GM12878 (cell line): Measurements from ENCODE around the gene DGKE. TPM values are rescaled to one million over a fixed set of nuclear protein-coding genes. Genes with fewer than 3 reads are reported as not detected.

Source experiments
- ATAC-seq: fragments of 200-7000 bp; cut with Tn5 transposase; 3 replicates; pipeline ENCODE4 v1.9.1; 2020; ENCODE audit warnings: mild to moderate bottlenecking, moderate library complexity
- BruUV-seq: library from RNA; stranded (reverse); fragments of 400-500 nt; replicated peaks from 2 replicates; lab custom pipeline; 2021; lab: Mats Ljungman, UMichigan
- CTCF ChIA-PET: fragments of 300-600 bp; sonication (Branson Sonifier 250); formaldehyde crosslinking; extraction: SDS; loops from one replicate; lab custom pipeline; 2021; ENCODE audit warnings: inconsistent platforms; lab: Yijun Ruan, JAX
- POLR2A ChIA-PET: fragments of 350-600 bp; formaldehyde crosslinking; extraction: SDS; loops from one replicate; lab custom pipeline; 2021; ENCODE audit warnings: inconsistent platforms; lab: Charles Lee
- RAD21 ChIA-PET: fragments of 300-600 bp; sonication (Branson Sonifier 250); formaldehyde crosslinking; loops from one replicate; lab custom pipeline; 2023; ENCODE audit warnings: antibody characterized with exemption; ENCODE audit not compliant: unreplicated experiment; lab: Charles Lee
- SMC1A ChIA-PET: fragments of 300-600 bp; sonication (Branson Sonifier 250); formaldehyde crosslinking; loops from one replicate; lab custom pipeline; 2023; ENCODE audit not compliant: unreplicated experiment, uncharacterized antibody; lab: Charles Lee
- DNase-seq: peaks from one replicate; pipeline ENCODE4 v3.0.0-alpha.2; 2011; ENCODE audit warnings: low read depth, low spot score
- FAIRE-seq: peaks from 3 replicates; lab custom pipeline; 2011; peaks lifted over from hg19 to GRCh38; lab: Jason Lieb, UNC
- H2AFZ ChIP-seq: 2 replicates; pipeline ENCODE4 v1.6.0; 2011; ENCODE audit warnings: low read depth, low read length, control low read depth; ENCODE audit not compliant: control insufficient read depth
- H3K27ac ChIP-seq: 2 replicates; pipeline ENCODE4 v1.5.1; 2011; ENCODE audit warnings: control low read depth; ENCODE audit not compliant: control insufficient read depth, insufficient read depth
- H3K27me3 ChIP-seq, 2 experiments: replicated peaks in 1 of 2; 2 replicates each; pipeline versions ENCODE4 v1.6.0 to v1.6.1; 2011; ENCODE audit warnings: low read length in 1 of 2; ENCODE audit not compliant: control insufficient read depth in 2 of 2, insufficient read depth in 2 of 2
- H3K36me3 ChIP-seq, 2 experiments: 2 replicates each; pipeline ENCODE4 v1.5.1; 2011; ENCODE audit warnings: low read length in 1 of 2; ENCODE audit not compliant: control insufficient read depth in 2 of 2, insufficient read depth in 2 of 2
- H3K4me1 ChIP-seq: 2 replicates; pipeline ENCODE4 v1.6.1; 2011; ENCODE audit warnings: mild to moderate bottlenecking, low read length, moderate library complexity, mixed read lengths; ENCODE audit not compliant: control insufficient read depth, insufficient read depth
- H3K4me2 ChIP-seq: 2 replicates; pipeline ENCODE4 v1.6.0; 2011; ENCODE audit warnings: control low read depth; ENCODE audit not compliant: control insufficient read depth, insufficient read depth
- H3K4me3 ChIP-seq: fragments of 200-600 bp; sonication (generic); 2 replicates; pipeline ENCODE4 v1.5.1; 2016
- H3K79me2 ChIP-seq: 2 replicates; pipeline ENCODE4 v1.6.0; 2011; ENCODE audit warnings: low read length; ENCODE audit not compliant: control insufficient read depth, insufficient read depth
- H3K9ac ChIP-seq: 2 replicates; pipeline ENCODE4 v1.8.0; 2011; ENCODE audit warnings: low read length, control low read depth, mixed read lengths; ENCODE audit not compliant: control insufficient read depth, insufficient read depth
- H3K9me3 ChIP-seq: replicated peaks from 3 replicates; pipeline ENCODE4 v1.5.1; 2011; ENCODE audit warnings: mild to moderate bottlenecking, low read length; ENCODE audit not compliant: control insufficient read depth, insufficient read depth
- H4K20me1 ChIP-seq: 2 replicates; pipeline ENCODE4 v1.6.0; 2011; ENCODE audit not compliant: control insufficient read depth, insufficient read depth
- ASH2L ChIP-seq: fragments of 300-600, 200-600 bp; sonication (generic); IDR thresholded peaks from 2 replicates; pipeline ENCODE4 v1.6.1; 2017; ENCODE audit warnings: low read depth, mild to moderate bottlenecking, borderline replicate concordance
- BCL11A ChIP-seq: IDR thresholded peaks from 2 replicates; pipeline ENCODE4 v1.6.1; 2011; ENCODE audit warnings: low read depth, low read length
- EED ChIP-seq: sonication (generic); IDR thresholded peaks from 2 replicates; pipeline ENCODE4 v1.6.1; 2016; ENCODE audit warnings: antibody characterized with exemption, low read depth
- EGR1 ChIP-seq, 2 experiments: IDR thresholded peaks; 1 replicate in 1 of 2; 2 replicates in 1 of 2; pipeline ENCODE4 v1.6.1; 2011 to 2012; ENCODE audit warnings: low read depth in 2 of 2, low read length in 2 of 2, borderline replicate concordance in 1 of 2, mild to moderate bottlenecking in 1 of 2, moderate library complexity in 1 of 2
- MTA2 ChIP-seq: fragments of 450-650 bp; IDR thresholded peaks from 2 replicates; pipeline ENCODE4 v1.6.1; 2016; ENCODE audit warnings: low read depth, mild to moderate bottlenecking, moderate library complexity
- NFXL1 ChIP-seq: fragments of 450-650 bp; IDR thresholded peaks from 2 replicates; pipeline ENCODE4 v1.6.1; 2017; ENCODE audit warnings: antibody characterized with exemption, mild to moderate bottlenecking, borderline replicate concordance
- RAD21 ChIP-seq: IDR thresholded peaks from 2 replicates; pipeline ENCODE4 v1.6.1; 2011; ENCODE audit warnings: mild to moderate bottlenecking, low read depth, low read length, moderate library complexity; ENCODE audit not compliant: insufficient read depth
- RBBP5 ChIP-seq: fragments of 200-600 bp; sonication (generic); conservative IDR thresholded peaks from 2 replicates; pipeline ENCODE4 v1.6.1; 2016
- REST ChIP-seq: IDR thresholded peaks from 2 replicates; pipeline ENCODE4 v1.6.1; 2012; ENCODE audit warnings: mild to moderate bottlenecking, low read depth, low read length
- SMC3 ChIP-seq: IDR thresholded peaks from 2 replicates; pipeline ENCODE4 v1.6.1; 2011; ENCODE audit warnings: low read length, improper control_type of control experiment, borderline replicate concordance
- TARDBP ChIP-seq: IDR thresholded peaks from 2 replicates; pipeline ENCODE4 v1.6.1; 2016; ENCODE audit warnings: borderline replicate concordance
- YY1 ChIP-seq: IDR thresholded peaks from 2 replicates; pipeline ENCODE4 v1.6.1; 2011; ENCODE audit warnings: low read depth, mild to moderate bottlenecking, low read length
- ZNF687 ChIP-seq: fragments of 450-650 bp; IDR thresholded peaks from 2 replicates; pipeline ENCODE4 v1.6.1; 2017; ENCODE audit warnings: mild to moderate bottlenecking, moderate library complexity
- WGBS: methylation state at CpG from one replicate; pipeline ENCODE4 v1.1.6; 2016; ENCODE audit warnings: low lambda C conversion rate; ENCODE audit not compliant: insufficient replicate concordance, insufficient coverage; ENCODE audit errors: missing lambda C conversion rate; 5-methylcytosine and 5-hydroxymethylcytosine counted together
- in situ Hi-C: fragments of 300-500 bp; cut with MboI; formaldehyde crosslinking; loops from 9 replicates; pipeline ENCODE4 v1.14.3; 2018; ENCODE audit warnings: mixed read lengths
- intact Hi-C: fragments of 100-400 bp; cut with micrococcal nuclease; formaldehyde crosslinking; loops from one replicate; pipeline ENCODE4 v1.14.2; 2022; ENCODE audit not compliant: unreplicated experiment
- polyA plus RNA-seq, 11 experiments: library from polyadenylated mRNA; depleted of rRNA in 4 of 11; unstranded in 6 of 11; stranded (reverse) in 5 of 11; fragments of >200 nt; fragmentation: Nextera tagmentation in 4 of 11; fragmentation: Illumina TruSeq in 1 of 11; extraction: Ambion mirVana in 4 of 11; extraction: Trizol in 1 of 11; gene quantifications; 1 replicate in 1 of 11; 2 replicates in 10 of 11; pipeline versions ENCODE4 v1.2.1 to v1.2.3, GENCODE V29; 2011 to 2016; ENCODE audit warnings: inconsistent platforms in 2 of 11, missing spikeins in 2 of 11, low read depth in 1 of 11
- total RNA-seq, 4 experiments: library from RNA; depleted of rRNA in 3 of 4; stranded (reverse); fragments of >200 nt in 3 of 4; fragmentation: Illumina TruSeq in 1 of 4; extraction: Trizol in 1 of 4; gene quantifications; 2 replicates each; pipeline versions ENCODE4 v1.2.1 to v1.2.3, GENCODE V29; 2013 to 2021

DGKE gene
- total and polyA plus RNA-seq, 10 of the 15 experiments (the other 5 are each of a cell fraction or from before 2014, with no cell fraction given), result 2.8 to 18.0 (median 11.6) TPM

DNA sequence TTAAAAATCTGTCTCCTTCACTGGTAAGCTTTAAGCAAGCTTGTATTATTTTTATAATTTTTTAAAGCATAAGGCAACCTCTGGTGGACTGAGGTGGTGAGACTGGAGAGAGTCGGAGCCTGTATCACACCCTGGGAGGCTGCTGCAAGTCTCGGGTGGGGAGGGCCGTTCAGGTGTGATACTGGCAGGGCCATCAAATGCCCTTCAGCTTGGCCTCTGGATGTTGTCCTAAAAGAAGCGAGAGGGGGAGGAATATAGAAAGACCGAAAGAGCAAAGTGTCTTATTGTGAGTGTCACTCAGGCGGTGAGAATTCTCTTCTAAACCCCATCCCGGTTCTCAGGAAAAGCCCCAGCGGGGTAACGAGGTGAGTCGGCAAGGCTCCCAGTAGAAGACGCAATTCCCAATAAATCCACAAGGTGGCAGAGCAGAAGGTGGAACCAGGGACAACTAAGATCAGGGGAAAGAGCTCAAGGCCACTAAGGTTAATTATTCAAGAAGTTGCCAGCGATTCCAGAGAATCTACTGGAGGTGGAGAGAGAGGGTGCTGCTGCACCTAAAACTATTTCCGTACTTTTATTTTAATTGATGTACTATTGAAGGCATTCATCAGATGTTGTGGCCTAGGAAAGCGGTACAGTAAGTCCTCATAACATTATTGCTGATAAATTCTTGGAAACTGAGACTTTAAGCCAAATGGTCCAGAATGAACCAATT lies 14.4 kb upstream of the DGKE start:
- in situ Hi-C loops (loop anchor here (5.0 kb wide), 1 partner anchor 118 kb away; no protein-coding TSS in a partner anchor), intact Hi-C loops (loop anchor here (1.0 kb wide), 2 partner anchors 121 to 295 kb away; no protein-coding TSS in a partner anchor)
- WGBS, result 16% methylated on average over 14 of the region's 14 CpGs
- no peaks in the 10 kb centered on the region for H3K9me3 ChIP-seq
- ATAC-seq, result peak; percentile 96
- H3K79me2 ChIP-seq, result no peaks in the 10 kb centered on the region
- H2AFZ ChIP-seq, result peak overlapping the region; percentile 31
- POLR2A ChIA-PET, result interaction anchor here (0.7 to 1.0 kb wide), 2 partner anchors 23 to 123 kb away, joined by 3 read pairs; no protein-coding TSS in a partner anchor
- no peaks in the 10 kb centered on the region; the same call in 1 of the 2 replicates for H3K4me1 ChIP-seq
- peak; percentile 53 for DNase-seq
- SMC1A ChIA-PET, result interaction anchor here (0.7 to 4.3 kb wide), 28 partner anchors 13 to 263 kb away, joined by 3 to 27 read pairs (median 4); partner anchors contain the start of genes C17orf67, DGKE and TRIM25
- no peak overlapping the region for H3K4me2 ChIP-seq
- no peaks in the 10 kb centered on the region for H3K27me3 ChIP-seq
- H3K36me3 ChIP-seq, result no peaks in the 10 kb centered on the region
- no peak overlapping the region for H3K9ac ChIP-seq
- no TSS peak for BruUV-seq
- H3K4me3 ChIP-seq, result no peak overlapping the region
- RAD21 ChIA-PET, result interaction anchor here (0.9 to 3.6 kb wide), 14 partner anchors 13 to 928 kb away, joined by 3 to 22 read pairs (median 5); no protein-coding TSS in a partner anchor
- no peaks in the 10 kb centered on the region for H4K20me1 ChIP-seq
- FAIRE-seq, result peak; percentile 7
- H3K27ac ChIP-seq, result no peak overlapping the region
- CTCF ChIA-PET, result interaction anchor here (0.6 to 13.1 kb wide), 42 partner anchors 9 to 1013 kb away, joined by 3 to 184 read pairs (median 4); partner anchors contain the start of genes C17orf67, COIL, DGKE and SCPEP1
- TF ChIP-seq ASH2L (no peak), EED (peak; percentile 22; the same call in 1 of the 2 replicates), RBBP5 (no peak), SMC3 (peak; percentile 89), RAD21 (peak; percentile 81), MTA2 (no peak), EGR1 (IDR thresholded peaks at IDR 0.05; ENCODE audit: borderline replicate concordance in 1 of 2, low read depth in 2 of 2, low read length in 2 of 2) (no peak), BCL11A (no peak), ZNF687 (no peak), REST (no peak), NFXL1 (no peak), YY1 (peak; percentile 52; the same call in 1 of the 2 replicates), TARDBP (0 out of 2 replicates have a peak, but pooled peaks have one; percentile 29)
